ENCODE data around the gene ATF1. TPM values are rescaled to one million over a fixed set of nuclear protein-coding genes. Genes with fewer than 3 reads are reported as not detected.

ATF1 gene
- total and polyA plus RNA-seq, 12 donors = 4.2 to 31.9 (median 23.9) TPM

- TF ChIP-seq CTCF (IDR thresholded peaks at IDR 0.05) = no peak
- Histone ChIP-seq H3K27ac (no peak overlapping the region), H3K4me1 (peaks cover 0 to 4% (median 0%) of the 10 kb centered on the region in 9 donors), H3K4me3 (no peak overlapping the region), H3K36me3 (peaks cover 0 to 45% (median 15%) of the 10 kb centered on the region in 9 donors), H3K9me3 (peaks cover 0 to 14% (median 0%) of the 10 kb centered on the region in 11 donors), H3K27me3 (no peaks in the 10 kb centered on the region)
- intact Hi-C loops (cut with DNase I) = no loop called here
- WGBS, 2 donors = 92 to 94% methylated on average over 3 of the region's 3 CpGs
- no peak for DNase-seq
- no peak for ATAC-seq
Observed at GRCh38 chr12:50785406-50786001, 21.6 kb downstream of the ATF1 start.

GRCh38 chr12:50786498-50787231 lies 22.8 kb downstream of the ATF1 start:
- 86 to 98% methylated on average over 3 of the region's 3 CpGs for WGBS, 2 donors
- Histone ChIP-seq H3K36me3 (peaks cover 0 to 34% (median 10%) of the 10 kb centered on the region in 9 donors), H3K27ac (peak overlapping the region in 1 of 10 donors; percentile 25), H3K9me3 (peaks cover 0 to 14% (median 0%) of the 10 kb centered on the region in 11 donors), H3K4me1 (peaks cover 0 to 4% (median 0%) of the 10 kb centered on the region in 9 donors), H3K27me3 (no peaks in the 10 kb centered on the region), H3K4me3 (no peak overlapping the region)
- no peak for TF ChIP-seq CTCF (IDR thresholded peaks at IDR 0.05)
- ATAC-seq (peak in 1 of 8 donors; percentile 77), DNase-seq (no peak)
- intact Hi-C loops (cut with DNase I) = no loop called here

- Histone ChIP-seq H3K4me3 (no peak overlapping the region), H3K36me3 (peaks cover 0 to 24% (median 4%) of the 10 kb centered on the region in 9 donors), H3K4me1 (peaks cover 0 to 4% (median 0%) of the 10 kb centered on the region in 9 donors), H3K9me3 (peaks cover 0 to 14% (median 0%) of the 10 kb centered on the region in 11 donors), H3K27me3 (no peaks in the 10 kb centered on the region), H3K27ac (no peak overlapping the region)
- TF ChIP-seq CTCF (IDR thresholded peaks at IDR 0.05) = no peak
- DNase-seq = no peak
- ATAC-seq = no peak
- intact Hi-C loops (cut with DNase I) = no loop called here
- 94 to 98% methylated on average over 2 of the region's 2 CpGs for WGBS, 2 donors
Observed at GRCh38 chr12:50787618-50788017, 23.7 kb downstream of the ATF1 start.

GRCh38 chr12:50788561-50788960 lies 24.7 kb downstream of the ATF1 start:
- no peak for ATAC-seq

More at GRCh38 chr12:50788561-50788960, 24.7 kb downstream of the ATF1 start:
- peaks cover 0 to 4% (median 0%) of the 10 kb centered on the region in 9 donors for H3K4me1 ChIP-seq
- H3K27me3 ChIP-seq = no peaks in the 10 kb centered on the region
- TF ChIP-seq CTCF (IDR thresholded peaks at IDR 0.05) = no peak
- peaks cover 0 to 14% (median 0%) of the 10 kb centered on the region in 11 donors for H3K9me3 ChIP-seq
- H3K4me3 ChIP-seq = no peak overlapping the region
- H3K36me3 ChIP-seq = peaks cover 0 to 22% (median 4%) of the 10 kb centered on the region in 9 donors
- 95 to 97% methylated on average over 3 of the region's 3 CpGs for WGBS, 2 donors
- H3K27ac ChIP-seq = no peak overlapping the region
- DNase-seq = no peak
- intact Hi-C loops (cut with DNase I) = no loop called here

All from heart right ventricle (tissue), 16 donors.